Activated naive CD4-positive, alpha-beta T cell treated with anti-CD3 and anti-CD28 coated beads for 36 hours (primary cell): Measurements from ENCODE around the gene NKX3-2. TPM values are rescaled to one million over a fixed set of nuclear protein-coding genes. Genes with fewer than 3 reads are reported as not detected.

Source experiments
- CTCF ChIA-PET: fragments of 350-600 bp; sonication (Branson Sonifier 250); formaldehyde crosslinking; loops from one replicate; lab custom pipeline; 2021; ENCODE audit warnings: antibody characterized with exemption; lab: Charles Lee
- DNase-seq: peaks from one replicate; pipeline ENCODE4 v3.0.0-alpha.2; 2020
- H3K27ac Mint-ChIP-seq: one replicate; pipeline ENCODE4 v1.8.0; 2021; ENCODE audit warnings: mild to moderate bottlenecking, mixed read lengths
- H3K27me3 Mint-ChIP-seq: one replicate; pipeline ENCODE4 v1.8.0; 2021; ENCODE audit warnings: low read depth, mixed read lengths
- H3K36me3 Mint-ChIP-seq: one replicate; pipeline ENCODE4 v1.8.0; 2021; ENCODE audit warnings: low read depth, mixed read lengths
- H3K4me1 Mint-ChIP-seq: one replicate; pipeline ENCODE4 v1.8.0; 2021; ENCODE audit warnings: low read depth, mixed read lengths
- H3K4me3 Mint-ChIP-seq: one replicate; pipeline ENCODE4 v1.8.0; 2021; ENCODE audit warnings: mild to moderate bottlenecking, moderate library complexity, mixed read lengths
- H3K9me3 Mint-ChIP-seq: one replicate; pipeline ENCODE4 v1.8.0; 2021; ENCODE audit warnings: mixed read lengths
- intact Hi-C: fragments of 100-400 bp; cut with micrococcal nuclease; formaldehyde crosslinking; loops from one replicate; pipeline ENCODE4 v1.15.1; 2023
- total RNA-seq, 2 experiments: library from RNA; stranded (reverse); gene quantifications; one replicate each; pipeline ENCODE4 v1.2.3, GENCODE V29; 2021

The NKX3-2 gene
- total RNA-seq, 2 experiments from 2014 or later: not detected

DNA sequence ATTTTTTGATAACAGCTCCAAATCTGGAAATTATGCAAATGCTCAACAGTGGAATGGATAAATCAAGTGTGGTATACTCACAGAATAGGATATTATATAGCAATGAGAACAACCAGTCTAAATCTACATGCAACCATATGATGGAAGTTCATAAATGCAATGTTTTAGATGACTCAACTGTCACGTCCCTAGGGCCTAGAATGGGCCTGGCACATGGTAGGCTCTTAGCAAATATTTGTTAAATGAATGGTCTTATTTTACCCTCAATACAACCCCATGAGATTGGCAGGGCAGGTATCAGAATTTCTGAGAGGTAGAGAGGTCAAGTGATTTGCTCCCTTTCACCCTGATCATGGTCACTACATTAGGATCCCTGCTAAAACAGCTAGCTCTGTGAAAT lies 14.6 kb upstream of the NKX3-2 start:
- Mint-ChIP-seq H3K36me3 (no peaks in the 10 kb centered on the region), H3K4me1 (no peaks in the 10 kb centered on the region), H3K4me3 (no peak overlapping the region), H3K27ac (no peak overlapping the region), H3K9me3 (no peaks in the 10 kb centered on the region), H3K27me3 (peaks cover 21% of the 10 kb centered on the region)
- CTCF ChIA-PET: no interaction called here
- intact Hi-C loops: no loop called here
- no peak for DNase-seq

DNA sequence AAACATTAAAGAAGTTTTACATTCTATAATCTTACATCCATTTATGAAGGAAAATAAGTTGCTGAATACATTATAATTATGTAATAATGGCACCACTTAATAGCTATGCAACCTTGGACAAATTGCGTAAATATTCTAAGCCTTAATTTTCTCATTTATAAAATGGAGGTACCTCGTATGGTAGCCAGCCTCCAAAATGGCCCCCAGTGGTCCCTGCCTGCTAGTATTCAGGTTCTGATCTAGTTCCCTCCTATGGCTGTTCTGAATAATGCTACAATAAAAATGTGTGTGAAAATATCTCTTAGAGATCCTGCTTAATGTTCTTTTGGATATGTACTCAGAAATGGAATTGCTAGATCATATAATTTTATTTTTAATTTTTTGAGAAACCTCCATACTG lies 11.0 kb upstream of the NKX3-2 start:
- CTCF ChIA-PET: no interaction called here
- Mint-ChIP-seq H3K27ac (no peak overlapping the region), H3K4me1 (no peaks in the 10 kb centered on the region), H3K36me3 (no peaks in the 10 kb centered on the region), H3K4me3 (no peak overlapping the region), H3K9me3 (no peaks in the 10 kb centered on the region), H3K27me3 (peaks cover 48% of the 10 kb centered on the region)
- intact Hi-C loops: no loop called here
- DNase-seq: no peak

DNA sequence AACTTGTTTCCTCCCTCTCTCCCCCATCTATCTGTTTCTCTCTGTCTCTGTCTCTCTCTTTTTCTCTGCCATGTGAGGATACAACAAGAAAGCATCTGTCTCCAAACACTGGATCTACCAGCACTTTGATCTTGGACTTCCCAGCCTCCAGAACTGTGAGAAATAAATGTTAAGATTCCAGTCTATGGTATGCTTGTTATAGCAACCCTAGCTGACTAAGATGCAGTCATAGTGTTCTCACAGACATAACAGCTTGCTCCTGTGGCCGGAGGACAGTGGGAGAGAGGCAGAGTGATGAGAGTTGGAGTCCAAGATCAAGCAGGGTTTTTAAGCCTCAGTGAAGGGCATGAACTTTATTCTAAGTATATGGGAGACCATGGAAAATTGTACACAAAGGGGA lies 8.8 kb upstream of the NKX3-2 start:
- H3K27me3 Mint-ChIP-seq: peaks cover 55% of the 10 kb centered on the region
- no peaks in the 10 kb centered on the region for H3K36me3 Mint-ChIP-seq
- intact Hi-C loops: no loop called here
- no peaks in the 10 kb centered on the region for H3K9me3 Mint-ChIP-seq
- H3K4me3 Mint-ChIP-seq: no peak overlapping the region
- peaks cover 9% of the 10 kb centered on the region for H3K4me1 Mint-ChIP-seq
- no peak overlapping the region for H3K27ac Mint-ChIP-seq
- CTCF ChIA-PET: interaction anchor here (1.3 kb wide), 1 partner anchor 823 kb away, joined by 3 read pairs; no protein-coding TSS in a partner anchor
- DNase-seq: no peak

DNA sequence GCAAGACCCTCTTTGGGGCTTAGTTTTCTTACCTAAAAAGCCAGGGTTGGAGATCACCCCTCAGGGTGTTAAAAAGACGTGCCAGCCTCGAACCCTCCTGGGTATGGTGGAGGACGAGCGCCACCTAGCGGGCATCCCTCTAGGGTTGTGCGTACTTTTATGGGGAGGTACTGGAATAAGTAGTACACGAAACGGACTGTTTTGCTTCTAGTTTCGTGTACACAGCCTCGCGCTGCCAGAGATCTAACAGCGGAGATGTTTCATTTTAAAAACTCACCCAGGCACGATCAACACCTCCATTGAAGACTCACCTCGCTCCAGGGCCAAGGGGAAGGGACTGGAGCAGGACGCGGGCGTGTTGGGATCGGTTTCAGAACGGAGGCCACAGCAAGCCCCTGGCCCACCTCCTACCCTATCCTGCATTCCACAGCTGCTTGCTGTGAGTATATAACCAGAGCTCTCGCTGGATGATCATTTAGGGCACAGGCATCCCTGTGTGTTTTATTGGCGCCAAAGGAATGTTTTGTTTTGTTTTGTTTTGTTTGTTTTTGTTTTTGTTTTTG lies 4.8 kb upstream of the NKX3-2 start:
- DNase-seq: peak; percentile 94
- Mint-ChIP-seq H3K27me3 (peaks cover 65% of the 10 kb centered on the region), H3K27ac (no peak overlapping the region), H3K36me3 (no peaks in the 10 kb centered on the region), H3K4me3 (peak overlapping the region; percentile 69), H3K9me3 (no peaks in the 10 kb centered on the region), H3K4me1 (peaks cover 28% of the 10 kb centered on the region)
- intact Hi-C loops: loop anchor here (1.0 to 10.0 kb wide), 8 partner anchors 65 to 1784 kb away; partner anchors contain the start of gene RAB28
- CTCF ChIA-PET: interaction anchor here (1.2 to 1.6 kb wide), 2 partner anchors 12 to 696 kb away, joined by 3 to 7 read pairs; no protein-coding TSS in a partner anchor

DNA sequence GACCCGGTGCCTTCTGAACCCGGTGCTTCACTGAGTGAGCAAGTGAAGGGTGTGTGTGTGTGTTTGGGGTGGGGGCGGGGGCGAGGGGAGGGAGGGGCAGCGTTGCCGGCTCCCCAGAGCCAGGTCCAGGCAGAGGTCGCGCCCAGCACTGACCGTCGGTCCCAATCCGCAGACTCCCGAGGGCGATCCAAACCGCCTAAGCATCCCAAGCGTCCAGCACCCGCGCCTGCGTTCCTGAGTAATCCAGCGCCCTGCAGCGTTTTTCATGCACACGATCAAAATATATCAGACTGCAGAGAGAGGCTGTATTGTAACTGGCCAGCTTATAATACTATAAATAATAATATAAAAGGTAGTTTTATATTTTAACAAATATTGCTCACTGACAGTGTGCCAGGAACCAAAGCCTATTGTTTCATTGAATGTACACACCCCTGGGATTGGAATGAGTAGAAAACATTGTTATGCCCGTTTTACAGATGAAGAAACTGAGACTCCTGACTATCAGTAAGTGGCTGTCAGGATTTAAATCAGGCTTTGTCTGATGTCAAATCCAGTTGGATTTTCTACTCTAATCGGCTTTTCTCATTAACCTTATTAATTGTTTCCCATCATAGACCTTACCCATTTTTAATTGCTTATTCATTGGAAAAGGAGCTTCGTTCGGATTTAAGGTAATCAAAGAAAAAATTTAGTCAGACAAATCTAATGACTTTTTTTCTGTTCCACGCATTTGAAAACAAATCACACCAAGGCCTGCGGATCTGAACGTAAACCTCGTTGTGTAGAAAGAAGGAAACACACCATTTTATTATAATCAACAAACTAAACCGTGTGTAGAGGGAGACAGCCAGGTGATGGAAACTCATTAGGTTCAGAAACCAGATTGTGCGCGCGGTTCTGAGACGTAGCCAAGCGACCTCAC lies 4.0 kb upstream of the NKX3-2 start:
- peak overlapping the region; percentile 69 for H3K4me3 Mint-ChIP-seq
- H3K27me3 Mint-ChIP-seq: peaks cover 63% of the 10 kb centered on the region
- CTCF ChIA-PET: interaction anchor here (0.7 to 1.6 kb wide), 6 partner anchors 11 to 695 kb away, joined by 3 to 7 read pairs (median 3); partner anchors contain the start of gene RAB28
- no peaks in the 10 kb centered on the region for H3K9me3 Mint-ChIP-seq
- DNase-seq: no peak
- peak overlapping the region; percentile 5 for H3K27ac Mint-ChIP-seq
- intact Hi-C loops: loop anchor here (2.0 to 10.0 kb wide), 3 partner anchors 146 to 1784 kb away; no protein-coding TSS in a partner anchor
- H3K36me3 Mint-ChIP-seq: no peaks in the 10 kb centered on the region
- H3K4me1 Mint-ChIP-seq: peaks cover 31% of the 10 kb centered on the region

DNA sequence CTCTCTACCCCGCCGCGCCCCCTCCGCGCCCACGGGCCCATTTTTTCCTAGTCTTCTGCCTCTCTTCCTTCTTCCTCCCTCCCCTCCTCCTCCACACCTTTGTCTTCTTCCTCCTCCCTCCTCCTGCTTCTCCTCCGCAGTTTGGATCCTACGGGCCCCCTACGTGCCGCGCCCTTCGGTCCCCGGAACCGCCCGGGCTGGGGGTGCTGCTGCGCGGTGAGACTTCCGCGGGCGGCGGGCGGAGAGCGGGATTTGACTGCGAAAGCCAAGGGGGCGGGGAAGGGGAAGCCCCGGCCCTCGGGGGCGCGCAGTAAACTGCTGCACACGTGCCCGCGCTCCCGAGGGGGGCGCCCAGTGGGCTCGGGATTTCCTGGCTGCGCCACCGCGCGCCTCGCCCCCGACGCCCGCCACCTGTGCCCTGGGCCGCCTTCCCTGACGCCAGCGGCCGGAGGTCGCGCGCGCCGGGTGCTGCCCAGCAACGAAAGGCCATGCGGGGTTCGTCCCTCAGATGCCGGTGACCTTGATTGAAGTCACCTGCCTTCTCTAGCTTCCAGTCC lies 3.3 kb upstream of the NKX3-2 start:
- Mint-ChIP-seq H3K36me3 (no peaks in the 10 kb centered on the region), H3K27me3 (peaks cover 65% of the 10 kb centered on the region), H3K4me1 (peaks cover 37% of the 10 kb centered on the region), H3K9me3 (no peaks in the 10 kb centered on the region), H3K27ac (no peak overlapping the region), H3K4me3 (peak overlapping the region; percentile 76)
- CTCF ChIA-PET: interaction anchor here (1.2 kb wide), 2 partner anchors 10 to 34 kb away, joined by 3 to 4 read pairs; no protein-coding TSS in a partner anchor
- DNase-seq: peak; percentile 55
- intact Hi-C loops: loop anchor here (1.0 to 10.0 kb wide), 4 partner anchors 8 to 1783 kb away; no protein-coding TSS in a partner anchor

DNA sequence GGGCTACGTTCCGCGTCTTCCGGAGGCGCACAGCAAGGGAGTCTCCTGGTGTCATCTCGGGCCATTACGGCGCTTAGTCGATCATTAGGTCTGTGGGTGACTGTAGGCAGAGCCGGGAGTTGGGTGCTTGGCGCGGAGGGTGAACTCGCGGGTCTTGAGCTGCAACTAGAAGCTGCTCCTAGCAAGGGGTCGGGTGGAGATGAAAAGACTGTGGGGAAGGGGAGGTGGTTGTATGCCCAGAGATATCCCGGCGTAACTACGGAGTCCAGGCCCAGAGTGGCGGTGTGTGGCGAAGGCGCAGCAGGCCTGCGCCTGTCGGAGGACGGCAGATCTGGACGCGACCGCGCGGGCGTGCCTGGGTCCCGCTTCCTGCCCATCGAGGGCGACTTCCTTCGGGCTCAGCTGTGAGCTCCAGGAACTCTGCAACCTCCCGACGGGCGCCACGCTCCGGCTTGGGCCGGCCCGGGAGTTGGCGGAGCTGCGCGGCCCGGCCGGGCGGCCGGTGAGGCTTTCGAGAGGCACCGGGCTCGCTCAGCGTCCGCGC lies 2.7 kb upstream of the NKX3-2 start:
- Mint-ChIP-seq H3K4me1 (peaks cover 40% of the 10 kb centered on the region), H3K36me3 (no peaks in the 10 kb centered on the region), H3K9me3 (no peaks in the 10 kb centered on the region), H3K4me3 (peak overlapping the region; percentile 76), H3K27me3 (peaks cover 63% of the 10 kb centered on the region), H3K27ac (no peak overlapping the region)
- DNase-seq: no peak
- CTCF ChIA-PET: no interaction called here
- intact Hi-C loops: loop anchor here (1.0 to 10.0 kb wide), 4 partner anchors 8 to 352 kb away; no protein-coding TSS in a partner anchor

DNA sequence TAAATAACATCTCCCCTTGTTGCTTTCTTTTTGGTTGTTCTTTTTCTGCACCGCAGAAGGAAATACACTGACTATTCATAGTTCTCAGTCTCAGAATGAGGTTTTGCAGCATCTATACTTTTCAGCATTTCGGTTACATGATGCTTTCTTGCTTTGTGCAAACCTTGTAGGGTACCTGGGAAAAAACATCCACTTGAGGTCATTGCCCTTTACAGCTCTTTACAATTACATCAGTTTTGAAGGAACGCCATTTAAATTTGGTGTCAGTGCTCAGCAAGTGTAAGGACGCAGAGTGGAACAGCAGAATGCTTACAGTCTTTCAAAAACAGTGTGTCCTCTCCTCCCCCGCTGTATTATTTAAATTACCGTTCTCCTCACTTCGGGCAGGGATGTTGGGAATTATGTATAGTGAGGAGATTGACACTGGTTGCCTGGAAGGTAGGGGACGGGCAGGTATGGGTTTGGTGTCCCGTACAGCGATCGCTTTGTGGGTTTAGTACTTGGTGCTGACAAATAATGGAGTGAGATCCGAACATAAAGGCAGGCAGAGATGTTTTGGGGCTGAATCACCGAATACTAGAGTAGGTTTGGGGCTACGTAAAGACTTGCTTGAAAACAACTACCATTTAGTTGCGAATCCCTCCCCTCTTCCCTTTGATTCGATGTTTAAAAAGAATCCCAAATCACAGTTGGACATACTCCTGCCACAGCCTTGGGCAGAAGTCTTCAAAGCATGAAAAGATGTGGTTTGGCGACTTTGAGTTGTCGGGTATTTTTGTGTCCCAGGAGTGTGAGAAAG lies 2.0 kb upstream of the NKX3-2 start:
- H3K4me3 Mint-ChIP-seq: peak overlapping the region; percentile 76
- peaks cover 61% of the 10 kb centered on the region for H3K27me3 Mint-ChIP-seq
- H3K36me3 Mint-ChIP-seq: no peaks in the 10 kb centered on the region
- H3K9me3 Mint-ChIP-seq: no peaks in the 10 kb centered on the region
- CTCF ChIA-PET: no interaction called here
- H3K4me1 Mint-ChIP-seq: peaks cover 44% of the 10 kb centered on the region
- no peak overlapping the region for H3K27ac Mint-ChIP-seq
- no peak for DNase-seq
- intact Hi-C loops: loop anchor here (1.0 to 10.0 kb wide), 3 partner anchors 18 to 352 kb away; no protein-coding TSS in a partner anchor

DNA sequence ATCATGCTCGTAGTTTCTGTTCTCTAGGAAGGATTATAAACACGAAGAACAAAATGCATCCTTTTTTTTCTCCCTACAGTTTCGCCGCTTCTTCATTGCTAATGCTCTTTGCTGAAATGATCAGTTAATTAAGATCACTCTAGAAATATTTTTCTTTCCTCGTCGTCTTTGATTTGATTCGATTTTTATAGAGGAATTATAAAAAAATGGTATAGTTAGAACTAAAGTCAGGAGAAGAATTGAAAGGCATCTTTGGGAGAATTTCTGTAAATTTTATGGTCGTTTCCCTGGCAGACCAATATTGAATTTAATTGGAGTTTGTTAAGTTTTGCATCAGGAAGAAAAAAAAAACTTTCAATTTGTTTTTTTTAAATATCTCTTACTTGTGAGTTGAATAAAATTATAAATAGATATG lies 1.1 kb upstream of the NKX3-2 start:
- no peak for DNase-seq
- Mint-ChIP-seq H3K36me3 (no peaks in the 10 kb centered on the region), H3K4me1 (peaks cover 52% of the 10 kb centered on the region), H3K27me3 (peaks cover 63% of the 10 kb centered on the region), H3K9me3 (no peaks in the 10 kb centered on the region), H3K27ac (no peak overlapping the region), H3K4me3 (peak overlapping the region; percentile 79)
- intact Hi-C loops: loop anchor here (5.0 to 10.0 kb wide), 2 partner anchors 143 to 351 kb away; no protein-coding TSS in a partner anchor
- CTCF ChIA-PET: no interaction called here

DNA sequence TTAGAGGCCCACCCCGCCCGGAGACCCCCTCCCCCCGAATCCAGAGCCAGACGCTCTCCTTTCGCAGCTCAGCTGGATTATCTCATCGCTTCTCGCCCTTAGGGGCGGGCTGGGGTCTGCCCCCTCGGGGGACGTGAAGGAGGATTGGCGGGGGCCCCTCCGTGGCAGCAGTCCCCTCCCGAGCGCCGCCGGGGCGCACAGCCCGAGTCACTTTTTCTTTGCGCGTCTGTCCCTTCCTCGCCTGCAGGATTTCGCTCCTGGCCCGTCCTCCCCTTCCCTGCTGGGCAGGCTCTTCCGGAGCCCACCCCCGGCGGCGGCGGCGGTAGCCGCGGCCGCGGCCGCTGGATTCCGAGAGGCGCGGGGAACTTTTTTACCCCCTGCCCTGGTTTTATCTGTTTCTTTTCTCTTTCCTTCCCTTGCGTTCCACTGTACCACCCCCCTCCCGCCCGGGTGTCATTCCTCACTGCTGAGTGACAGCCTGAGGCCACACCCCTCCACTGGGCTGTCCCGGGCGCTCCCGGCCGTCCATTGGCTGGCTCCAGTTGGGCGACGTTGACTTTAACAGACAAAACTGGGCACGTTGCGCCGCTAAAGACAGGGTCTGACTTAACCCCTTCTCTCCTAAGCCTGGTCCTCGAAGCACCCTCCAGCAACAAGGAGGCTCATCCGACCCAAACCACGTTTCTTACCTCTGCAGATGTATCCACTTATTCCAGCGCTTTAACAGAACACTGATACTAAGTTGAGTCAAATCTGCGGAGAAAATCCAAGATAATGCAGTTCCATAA lies 492 bp upstream of the NKX3-2 start:
- Mint-ChIP-seq H3K27ac (no peak overlapping the region), H3K4me3 (peak overlapping the region; percentile 79), H3K36me3 (no peaks in the 10 kb centered on the region), H3K27me3 (peaks cover 68% of the 10 kb centered on the region), H3K9me3 (no peaks in the 10 kb centered on the region), H3K4me1 (peaks cover 58% of the 10 kb centered on the region)
- intact Hi-C loops: loop anchor here (5.0 to 10.0 kb wide), 2 partner anchors 142 to 350 kb away; no protein-coding TSS in a partner anchor
- peak; percentile 70 for DNase-seq
- CTCF ChIA-PET: interaction anchor here (1.1 to 2.0 kb wide), 3 partner anchors 14 to 695 kb away, joined by 3 to 9 read pairs (median 3); no protein-coding TSS in a partner anchor
